A673 (cell line): ENCODE results near the gene P2RY11.

ENCODE experiments used
- EZH2 ChIP-seq: fragments of 200-600 bp; sonication (generic); IDR thresholded peaks from 2 replicates; pipeline ENCODE4 v1.6.1; 2017; ENCODE audit warnings: borderline replicate concordance, low read depth, mild to moderate bottlenecking, mixed read lengths, antibody characterized with exemption, low read length; ENCODE audit not compliant: poor library complexity, severe bottlenecking
- TF ChIP-seq, protein P1 (sequence below): fragments of 300-800, 200-600 bp; sonication (generic); conservative IDR thresholded peaks from 2 replicates; pipeline ENCODE4 v1.5.1; 2017; ENCODE audit warnings: low read depth, mild to moderate bottlenecking, antibody characterized with exemption, low read length, moderate library complexity, mixed read lengths

DNA sequence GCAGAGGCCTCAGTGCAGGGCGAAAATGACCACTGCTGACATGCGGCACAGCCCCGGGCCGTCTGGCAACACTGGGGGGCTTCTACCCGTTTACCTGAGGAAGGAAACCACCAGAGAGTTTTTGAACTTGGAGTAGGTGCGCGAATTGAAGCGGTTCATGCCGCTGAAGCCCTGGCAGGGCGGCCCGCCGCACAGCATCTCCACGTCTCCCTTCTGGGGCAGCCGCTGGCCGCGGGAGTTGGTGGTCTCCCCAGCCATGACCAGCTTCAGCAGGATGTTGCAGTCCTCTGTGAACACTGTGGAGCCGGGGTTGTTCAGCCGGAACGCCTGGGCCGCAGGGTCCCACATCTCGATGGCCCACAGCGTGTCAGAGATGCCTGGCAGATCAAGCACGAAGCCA lies 28.5 kb downstream of the P2RY11 start:
- no peak for TF ChIP-seq EZH2
- TF ChIP-seq, protein P1, sequence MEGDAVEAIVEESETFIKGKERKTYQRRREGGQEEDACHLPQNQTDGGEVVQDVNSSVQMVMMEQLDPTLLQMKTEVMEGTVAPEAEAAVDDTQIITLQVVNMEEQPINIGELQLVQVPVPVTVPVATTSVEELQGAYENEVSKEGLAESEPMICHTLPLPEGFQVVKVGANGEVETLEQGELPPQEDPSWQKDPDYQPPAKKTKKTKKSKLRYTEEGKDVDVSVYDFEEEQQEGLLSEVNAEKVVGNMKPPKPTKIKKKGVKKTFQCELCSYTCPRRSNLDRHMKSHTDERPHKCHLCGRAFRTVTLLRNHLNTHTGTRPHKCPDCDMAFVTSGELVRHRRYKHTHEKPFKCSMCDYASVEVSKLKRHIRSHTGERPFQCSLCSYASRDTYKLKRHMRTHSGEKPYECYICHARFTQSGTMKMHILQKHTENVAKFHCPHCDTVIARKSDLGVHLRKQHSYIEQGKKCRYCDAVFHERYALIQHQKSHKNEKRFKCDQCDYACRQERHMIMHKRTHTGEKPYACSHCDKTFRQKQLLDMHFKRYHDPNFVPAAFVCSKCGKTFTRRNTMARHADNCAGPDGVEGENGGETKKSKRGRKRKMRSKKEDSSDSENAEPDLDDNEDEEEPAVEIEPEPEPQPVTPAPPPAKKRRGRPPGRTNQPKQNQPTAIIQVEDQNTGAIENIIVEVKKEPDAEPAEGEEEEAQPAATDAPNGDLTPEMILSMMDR, result no peak
